HEK293 (cell line): ENCODE measurements around the gene LAMA4.

Experiments used
- CTCF ChIA-PET: fragments of 350-600 bp; formaldehyde crosslinking; extraction: SDS; loops from one replicate; lab custom pipeline; 2021; ENCODE audit warnings: antibody characterized with exemption; lab: Yijun Ruan, JAX
- POLR2A ChIA-PET: fragments of 300-600 bp; formaldehyde crosslinking; extraction: SDS; loops from one replicate; lab custom pipeline; 2020; ENCODE audit warnings: antibody characterized with exemption, inconsistent platforms; lab: Yijun Ruan, JAX
- H3K27ac ChIP-seq: fragments of 200-500 bp; sonication (Bioruptor generic); 2 replicates; pipeline ENCODE4 v1.5.1; 2014; ENCODE audit warnings: low read depth, low read length, control low read depth, inconsistent platforms; ENCODE audit errors: extremely low read depth
- H3K36me3 ChIP-seq, 2 experiments: fragments of 200-500 bp in 1 of 2; sonication (Bioruptor generic) in 1 of 2; 1 replicate in 1 of 2; 2 replicates in 1 of 2; pipeline ENCODE4 v1.5.1; 2014 to 2017; ENCODE audit warnings: inconsistent platforms in 2 of 2, low read length in 2 of 2; ENCODE audit not compliant: control insufficient read depth in 2 of 2, insufficient read depth in 1 of 2
- H3K4me1 ChIP-seq: fragments of 200-500 bp; sonication (Bioruptor generic); 2 replicates; pipeline ENCODE4 v1.5.1; 2014; ENCODE audit warnings: mild to moderate bottlenecking, low read length, inconsistent platforms; ENCODE audit not compliant: control insufficient read depth, insufficient read depth
- H3K4me3 ChIP-seq: 2 replicates; pipeline ENCODE4 v1.5.1; 2011; ENCODE audit warnings: low read depth, mild to moderate bottlenecking, control low read depth, low read length, moderate library complexity
- H3K9me3 ChIP-seq: fragments of 200-500 bp; sonication (Bioruptor generic); 2 replicates; pipeline ENCODE4 v1.5.1; 2014; ENCODE audit warnings: low read depth, low read length, inconsistent platforms; ENCODE audit not compliant: control insufficient read depth, insufficient read depth
- GFI1B ChIP-seq: fragments of 450-650 bp; formaldehyde crosslinking; IDR thresholded peaks from 2 replicates; pipeline ENCODE4 v1.5.1; 2016; ENCODE audit warnings: missing biosample characterization, missing genetic modification characterization
- GLI4 ChIP-seq: fragments of 450-650 bp; formaldehyde crosslinking; IDR thresholded peaks from 2 replicates; pipeline ENCODE4 v1.5.1; 2016; ENCODE audit warnings: missing biosample characterization, missing genetic modification characterization
- IKZF3 ChIP-seq: fragments of 450-650 bp; IDR thresholded peaks from 2 replicates; pipeline ENCODE4 v1.5.0; 2018; ENCODE audit warnings: missing biosample characterization, mild to moderate bottlenecking, missing genetic modification characterization, moderate library complexity
- MYNN ChIP-seq: fragments of 450-650 bp; formaldehyde crosslinking; IDR thresholded peaks from 2 replicates; pipeline ENCODE4 v1.5.1; 2016; ENCODE audit warnings: missing biosample characterization, missing genetic modification characterization, borderline replicate concordance
- PRDM2 ChIP-seq: fragments of 450-650 bp; formaldehyde crosslinking; IDR thresholded peaks from 2 replicates; pipeline ENCODE4 v1.5.1; 2016; ENCODE audit warnings: missing biosample characterization, missing genetic modification characterization, borderline replicate concordance
- REPIN1 ChIP-seq: fragments of 450-650 bp; formaldehyde crosslinking; IDR thresholded peaks from 2 replicates; pipeline ENCODE4 v1.5.1; 2017; ENCODE audit warnings: missing biosample characterization, missing genetic modification characterization, low read depth
- SETDB1 ChIP-seq: IDR thresholded peaks from one replicate; pipeline ENCODE4 v1.6.1; 2017; ENCODE audit warnings: mild to moderate bottlenecking, low read length, moderate library complexity, mixed read lengths; ENCODE audit not compliant: insufficient read length
- TSHZ1 ChIP-seq: fragments of 450-650 bp; formaldehyde crosslinking; IDR thresholded peaks from 2 replicates; pipeline ENCODE4 v1.5.1; 2016; ENCODE audit warnings: missing biosample characterization, missing genetic modification characterization, borderline replicate concordance
- ZNF138 ChIP-seq: fragments of 450-650 bp; formaldehyde crosslinking; IDR thresholded peaks from 2 replicates; pipeline ENCODE4 v1.5.1; 2016; ENCODE audit warnings: missing biosample characterization, missing genetic modification characterization, borderline replicate concordance
- ZNF16 ChIP-seq: fragments of 450-650 bp; formaldehyde crosslinking; IDR thresholded peaks from 2 replicates; pipeline ENCODE4 v1.5.1; 2016; ENCODE audit warnings: low read depth, missing biosample characterization, missing genetic modification characterization
- ZNF175 ChIP-seq: fragments of 450-650 bp; formaldehyde crosslinking; IDR thresholded peaks from 2 replicates; pipeline ENCODE4 v1.5.1; 2016; ENCODE audit warnings: missing biosample characterization, missing genetic modification characterization
- ZNF19 ChIP-seq: fragments of 450-650 bp; formaldehyde crosslinking; IDR thresholded peaks from 2 replicates; pipeline ENCODE4; 2016; ENCODE audit warnings: missing biosample characterization, missing genetic modification characterization, low read depth
- ZNF223 ChIP-seq: fragments of 450-650 bp; formaldehyde crosslinking; IDR thresholded peaks from 2 replicates; pipeline ENCODE4 v1.5.1; 2016; ENCODE audit warnings: missing biosample characterization, missing genetic modification characterization
- ZNF292 ChIP-seq: fragments of 450-650 bp; formaldehyde crosslinking; IDR thresholded peaks from 2 replicates; pipeline ENCODE4 v1.5.1; 2016; ENCODE audit warnings: low read depth, missing biosample characterization, missing genetic modification characterization, borderline replicate concordance
- ZNF324 ChIP-seq: fragments of 450-650 bp; formaldehyde crosslinking; IDR thresholded peaks from 2 replicates; pipeline ENCODE4 v1.5.1; 2016; ENCODE audit warnings: missing biosample characterization, missing genetic modification characterization
- ZNF416 ChIP-seq: fragments of 450-650 bp; formaldehyde crosslinking; IDR thresholded peaks from 2 replicates; pipeline ENCODE4 v1.5.1; 2016; ENCODE audit warnings: missing biosample characterization, missing genetic modification characterization
- ZNF423 ChIP-seq: fragments of 450-650 bp; formaldehyde crosslinking; IDR thresholded peaks from 2 replicates; pipeline ENCODE4 v1.5.1; 2016; ENCODE audit warnings: missing biosample characterization, missing genetic modification characterization
- ZNF777 ChIP-seq: fragments of 450-650 bp; formaldehyde crosslinking; IDR thresholded peaks from 2 replicates; pipeline ENCODE4 v1.5.1; 2017; ENCODE audit warnings: missing biosample characterization, missing genetic modification characterization, borderline replicate concordance
- ZSCAN16 ChIP-seq: fragments of 450-650 bp; formaldehyde crosslinking; IDR thresholded peaks from 2 replicates; pipeline ENCODE4 v1.5.1; 2016; ENCODE audit warnings: missing biosample characterization, missing genetic modification characterization
- TF ChIP-seq, protein P1 (sequence below): fragments of 450-650 bp; formaldehyde crosslinking; IDR thresholded peaks from 2 replicates; pipeline ENCODE4 v1.5.1; 2016; ENCODE audit warnings: missing biosample characterization, missing genetic modification characterization
- TF ChIP-seq, protein P2 (sequence below): fragments of 450-650 bp; formaldehyde crosslinking; IDR thresholded peaks from 2 replicates; pipeline ENCODE4 v1.5.1; 2016; ENCODE audit warnings: missing biosample characterization, missing genetic modification characterization

The LAMA4 gene

DNA sequence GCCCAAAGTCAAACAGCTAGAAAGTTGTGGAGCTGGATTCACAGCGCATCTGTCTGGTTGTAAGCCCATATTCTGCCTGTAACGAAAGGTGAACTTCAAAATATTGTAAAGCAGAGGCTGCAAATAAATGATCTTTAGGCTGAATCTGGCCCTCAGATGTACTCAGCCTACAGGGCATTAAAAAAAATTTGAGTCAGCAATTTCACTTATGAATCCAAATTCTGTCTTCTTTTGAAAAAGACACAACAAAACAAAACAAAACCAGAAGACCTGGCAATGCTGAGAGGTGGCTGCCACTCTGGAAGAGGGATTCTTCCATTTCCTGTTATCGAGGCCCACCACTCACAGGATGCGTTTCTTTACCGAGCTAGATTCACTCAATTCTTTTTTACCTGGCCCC lies 7.1 kb downstream of the LAMA4 start (continued):
- no peak for TF ChIP-seq ZNF777 (tag by site-specific recombination)
- no peak for TF ChIP-seq SETDB1
- no peak for TF ChIP-seq ZNF175 (tag by site-specific recombination)
- no peak for TF ChIP-seq PRDM2 (tag by site-specific recombination)
- no peak for TF ChIP-seq ZNF423 (tag by site-specific recombination)
- no peak for TF ChIP-seq TSHZ1 (tag by site-specific recombination)
- no peak for TF ChIP-seq GLI4

DNA sequence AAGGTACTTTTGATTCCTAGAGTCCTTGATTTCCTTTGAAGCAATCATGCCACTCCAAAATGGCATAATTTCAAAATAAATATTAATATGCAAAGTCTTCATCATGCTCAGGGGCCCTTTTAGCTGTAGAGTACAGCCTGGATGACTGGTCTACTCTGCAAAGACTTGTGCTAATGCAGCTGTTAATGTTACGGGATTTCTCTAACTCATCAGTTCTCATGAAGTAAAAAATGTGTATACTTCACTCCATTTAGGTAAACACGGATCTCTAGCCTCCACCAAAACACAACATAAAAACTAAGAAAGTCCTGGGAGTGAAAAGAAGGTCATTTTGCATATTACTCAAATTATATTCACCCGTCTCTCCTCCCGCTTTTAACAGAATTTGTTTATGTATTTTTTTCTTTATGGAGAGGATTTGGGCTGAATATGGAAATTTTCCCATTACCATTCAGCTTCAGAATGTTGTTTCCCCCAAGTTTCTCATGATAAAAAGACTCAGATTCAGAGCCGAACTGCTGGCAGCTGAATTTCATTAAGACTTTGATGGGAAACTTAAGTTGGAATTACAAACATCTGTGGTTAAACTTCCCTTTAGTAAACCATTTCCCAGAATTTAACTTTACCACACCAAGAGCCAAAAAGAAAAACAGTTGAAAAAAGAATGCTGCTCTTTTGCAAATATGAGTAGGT lies 8.7 kb downstream of the LAMA4 start:
- ChIA-PET POLR2A (interaction anchor here (1.0 kb wide), 1 partner anchor 13 kb away, joined by 3 read pairs; no protein-coding TSS in a partner anchor), CTCF (interaction anchor here (0.6 to 1.4 kb wide), 5 partner anchors 9 to 113 kb away, joined by 3 to 6 read pairs (median 3); partner anchors contain the start of gene LAMA4)
- no peak overlapping the region for H3K27ac ChIP-seq
- no peaks in the 10 kb centered on the region for H3K36me3 ChIP-seq
- no peaks in the 10 kb centered on the region for H3K9me3 ChIP-seq
- H3K4me3 ChIP-seq = no peak overlapping the region
- H3K4me1 ChIP-seq = peaks cover 6% of the 10 kb centered on the region; the same call in 1 of the 2 replicates
- TF ChIP-seq, protein P1, sequence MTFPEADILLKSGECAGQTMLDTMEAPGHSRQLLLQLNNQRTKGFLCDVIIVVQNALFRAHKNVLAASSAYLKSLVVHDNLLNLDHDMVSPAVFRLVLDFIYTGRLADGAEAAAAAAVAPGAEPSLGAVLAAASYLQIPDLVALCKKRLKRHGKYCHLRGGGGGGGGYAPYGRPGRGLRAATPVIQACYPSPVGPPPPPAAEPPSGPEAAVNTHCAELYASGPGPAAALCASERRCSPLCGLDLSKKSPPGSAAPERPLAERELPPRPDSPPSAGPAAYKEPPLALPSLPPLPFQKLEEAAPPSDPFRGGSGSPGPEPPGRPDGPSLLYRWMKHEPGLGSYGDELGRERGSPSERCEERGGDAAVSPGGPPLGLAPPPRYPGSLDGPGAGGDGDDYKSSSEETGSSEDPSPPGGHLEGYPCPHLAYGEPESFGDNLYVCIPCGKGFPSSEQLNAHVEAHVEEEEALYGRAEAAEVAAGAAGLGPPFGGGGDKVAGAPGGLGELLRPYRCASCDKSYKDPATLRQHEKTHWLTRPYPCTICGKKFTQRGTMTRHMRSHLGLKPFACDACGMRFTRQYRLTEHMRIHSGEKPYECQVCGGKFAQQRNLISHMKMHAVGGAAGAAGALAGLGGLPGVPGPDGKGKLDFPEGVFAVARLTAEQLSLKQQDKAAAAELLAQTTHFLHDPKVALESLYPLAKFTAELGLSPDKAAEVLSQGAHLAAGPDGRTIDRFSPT (tag by site-specific recombination) = no peak
- TF ChIP-seq ZNF416 (tag by site-specific recombination) (no peak), ZNF292 (no peak), GFI1B (tag by site-specific recombination) (no peak), ZNF324 (no peak), ZNF19 (tag by site-specific recombination) (no peak), ZNF16 (tag by site-specific recombination) (no peak), MYNN (no peak), ZNF223 (tag by site-specific recombination) (no peak), IKZF3 (no peak), ZSCAN16 (tag by site-specific recombination) (no peak), REPIN1 (tag by site-specific recombination) (no peak), ZNF138 (tag by site-specific recombination) (no peak)
- TF ChIP-seq, protein P2, sequence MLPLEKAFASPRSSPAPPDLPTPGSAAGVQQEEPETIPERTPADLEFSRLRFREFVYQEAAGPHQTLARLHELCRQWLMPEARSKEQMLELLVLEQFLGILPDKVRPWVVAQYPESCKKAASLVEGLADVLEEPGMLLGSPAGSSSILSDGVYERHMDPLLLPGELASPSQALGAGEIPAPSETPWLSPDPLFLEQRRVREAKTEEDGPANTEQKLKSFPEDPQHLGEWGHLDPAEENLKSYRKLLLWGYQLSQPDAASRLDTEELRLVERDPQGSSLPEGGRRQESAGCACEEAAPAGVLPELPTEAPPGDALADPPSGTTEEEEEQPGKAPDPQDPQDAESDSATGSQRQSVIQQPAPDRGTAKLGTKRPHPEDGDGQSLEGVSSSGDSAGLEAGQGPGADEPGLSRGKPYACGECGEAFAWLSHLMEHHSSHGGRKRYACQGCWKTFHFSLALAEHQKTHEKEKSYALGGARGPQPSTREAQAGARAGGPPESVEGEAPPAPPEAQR (tag by site-specific recombination) = no peak
